Breast epithelium (tissue), 3 donors: ENCODE data around the gene SCN9A.

ENCODE experiments used
- POLR2A ChIP-seq: fragments of 450-650 bp; IDR thresholded peaks from one replicate; pipeline ENCODE4 v1.6.1; 2016; ENCODE audit warnings: antibody characterized with exemption, mild to moderate bottlenecking, moderate library complexity
- TF ChIP-seq, protein P1 (sequence below), 3 donors: fragments of 450-650 bp; IDR thresholded peaks; one replicate each; pipeline ENCODE4 v1.5.1; 2016 to 2017; ENCODE audit warnings: antibody characterized with exemption in 3 of 3, mild to moderate bottlenecking in 3 of 3, moderate library complexity in 3 of 3

GRCh38 chr2:166357068-166357949 lies 18.4 kb downstream of the SCN9A start:
- TF ChIP-seq, protein P1, sequence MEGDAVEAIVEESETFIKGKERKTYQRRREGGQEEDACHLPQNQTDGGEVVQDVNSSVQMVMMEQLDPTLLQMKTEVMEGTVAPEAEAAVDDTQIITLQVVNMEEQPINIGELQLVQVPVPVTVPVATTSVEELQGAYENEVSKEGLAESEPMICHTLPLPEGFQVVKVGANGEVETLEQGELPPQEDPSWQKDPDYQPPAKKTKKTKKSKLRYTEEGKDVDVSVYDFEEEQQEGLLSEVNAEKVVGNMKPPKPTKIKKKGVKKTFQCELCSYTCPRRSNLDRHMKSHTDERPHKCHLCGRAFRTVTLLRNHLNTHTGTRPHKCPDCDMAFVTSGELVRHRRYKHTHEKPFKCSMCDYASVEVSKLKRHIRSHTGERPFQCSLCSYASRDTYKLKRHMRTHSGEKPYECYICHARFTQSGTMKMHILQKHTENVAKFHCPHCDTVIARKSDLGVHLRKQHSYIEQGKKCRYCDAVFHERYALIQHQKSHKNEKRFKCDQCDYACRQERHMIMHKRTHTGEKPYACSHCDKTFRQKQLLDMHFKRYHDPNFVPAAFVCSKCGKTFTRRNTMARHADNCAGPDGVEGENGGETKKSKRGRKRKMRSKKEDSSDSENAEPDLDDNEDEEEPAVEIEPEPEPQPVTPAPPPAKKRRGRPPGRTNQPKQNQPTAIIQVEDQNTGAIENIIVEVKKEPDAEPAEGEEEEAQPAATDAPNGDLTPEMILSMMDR (IDR thresholded peaks at IDR 0.05) = no peak
- TF ChIP-seq POLR2A = no peak
